HL-60 (cell line): ENCODE data around the gene DENND1A.
A peak's percentile ranks its signal among the peaks of the same experiment; 100 is the strongest.

ENCODE experiments used
- DNase-seq, 2 experiments: peaks; one replicate each; pipeline ENCODE4 v3.0.0-alpha.2; 2010 to 2020; ENCODE audit warnings: low read depth in 1 of 2, low spot score in 1 of 2
- H3K27ac ChIP-seq: fragments of 250-450 bp; sonication (Bioruptor Pico); replicated peaks from 2 replicates; pipeline ENCODE4 v1.5.1; 2020; ENCODE audit warnings: mild to moderate bottlenecking, moderate library complexity
- H3K27me3 ChIP-seq: fragments of 250-450 bp; sonication (Bioruptor Pico); 2 replicates; pipeline ENCODE4 v1.5.1; 2021; ENCODE audit warnings: mild to moderate bottlenecking, moderate library complexity; ENCODE audit not compliant: insufficient read depth, poor library complexity, severe bottlenecking
- H3K4me3 ChIP-seq: replicated peaks from 2 replicates; pipeline ENCODE4 v1.5.1; 2011; ENCODE audit warnings: mild to moderate bottlenecking, control low read depth, low read length; ENCODE audit not compliant: insufficient read depth
- GABPA ChIP-seq: IDR thresholded peaks from 2 replicates; pipeline ENCODE4 v1.6.1; 2012; ENCODE audit warnings: low read depth
- POLR2AphosphoS5 ChIP-seq: IDR thresholded peaks from 2 replicates; pipeline ENCODE4 v1.6.1; 2012; ENCODE audit warnings: low read depth
- SPI1 ChIP-seq: IDR thresholded peaks from 2 replicates; pipeline ENCODE4 v1.6.1; 2012; ENCODE audit warnings: low read depth, mild to moderate bottlenecking, borderline replicate concordance
- TF ChIP-seq, protein P1 (sequence below): IDR thresholded peaks from one replicate; pipeline ENCODE4 v1.5.1; 2011; ENCODE audit warnings: low read length, control low read depth, inconsistent platforms; ENCODE audit not compliant: insufficient read depth
- TF ChIP-seq, protein P2 (sequence below): IDR thresholded peaks from 2 replicates; pipeline ENCODE4 v1.6.1; 2012; ENCODE audit warnings: low read depth; ENCODE audit not compliant: insufficient replicate concordance

Gene DENND1A

DNA sequence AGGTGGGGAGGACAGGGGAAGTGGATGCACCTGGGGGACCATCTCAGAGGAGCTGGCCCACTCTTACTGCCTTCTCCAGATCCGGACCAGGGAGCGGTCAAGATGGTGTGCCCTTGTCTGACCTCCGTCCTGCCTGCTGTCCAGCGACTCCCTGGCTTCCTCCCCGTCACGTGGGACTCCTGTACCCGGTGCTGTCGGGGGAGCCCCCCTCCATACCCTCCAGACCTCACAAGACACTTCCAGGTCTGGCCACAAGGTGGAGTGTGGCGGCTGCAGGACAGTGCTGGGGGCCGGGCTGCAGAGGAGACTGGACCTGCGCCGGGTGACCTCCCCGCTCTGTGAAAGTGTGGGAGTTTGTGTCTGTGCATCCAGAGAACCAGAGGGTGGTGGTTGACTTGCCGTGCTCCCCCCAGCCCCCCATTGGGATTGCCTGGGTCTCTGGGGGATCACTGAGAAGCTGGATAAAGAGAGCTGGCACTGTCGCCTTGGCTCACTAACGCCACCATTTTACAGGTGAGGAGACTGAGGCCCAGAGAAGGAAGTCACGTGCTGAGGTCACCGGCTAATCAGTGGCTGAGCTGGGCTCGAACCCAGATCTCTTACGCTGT lies 575.8 kb downstream of the DENND1A start:
- H3K4me3 ChIP-seq, result no peak overlapping the region

DNA sequence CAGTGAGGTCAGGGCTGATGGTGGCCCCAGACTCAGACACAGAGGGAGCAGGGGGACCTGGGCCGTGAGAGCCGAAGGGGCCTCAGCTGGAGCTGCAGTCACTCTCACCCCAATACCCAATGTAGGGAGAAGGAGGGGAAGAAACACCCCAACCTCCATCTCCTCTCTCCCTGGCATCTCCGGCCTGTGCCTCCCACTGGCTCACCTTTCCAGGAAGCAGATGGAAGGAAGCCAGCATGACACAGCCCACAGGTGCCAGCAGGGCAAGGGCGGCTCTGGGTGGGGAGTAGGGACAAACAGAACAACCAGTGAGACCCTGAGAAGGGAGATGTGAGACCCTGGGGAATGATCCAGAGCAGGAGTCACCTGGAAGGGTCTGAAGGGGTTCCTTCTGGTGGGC lies 576.9 kb downstream of the DENND1A start:
- no peaks in the 10 kb centered on the region for H3K27me3 ChIP-seq
- no peak overlapping the region for H3K4me3 ChIP-seq
- no peak for DNase-seq
- no peak overlapping the region for H3K27ac ChIP-seq
- TF ChIP-seq, protein P1, sequence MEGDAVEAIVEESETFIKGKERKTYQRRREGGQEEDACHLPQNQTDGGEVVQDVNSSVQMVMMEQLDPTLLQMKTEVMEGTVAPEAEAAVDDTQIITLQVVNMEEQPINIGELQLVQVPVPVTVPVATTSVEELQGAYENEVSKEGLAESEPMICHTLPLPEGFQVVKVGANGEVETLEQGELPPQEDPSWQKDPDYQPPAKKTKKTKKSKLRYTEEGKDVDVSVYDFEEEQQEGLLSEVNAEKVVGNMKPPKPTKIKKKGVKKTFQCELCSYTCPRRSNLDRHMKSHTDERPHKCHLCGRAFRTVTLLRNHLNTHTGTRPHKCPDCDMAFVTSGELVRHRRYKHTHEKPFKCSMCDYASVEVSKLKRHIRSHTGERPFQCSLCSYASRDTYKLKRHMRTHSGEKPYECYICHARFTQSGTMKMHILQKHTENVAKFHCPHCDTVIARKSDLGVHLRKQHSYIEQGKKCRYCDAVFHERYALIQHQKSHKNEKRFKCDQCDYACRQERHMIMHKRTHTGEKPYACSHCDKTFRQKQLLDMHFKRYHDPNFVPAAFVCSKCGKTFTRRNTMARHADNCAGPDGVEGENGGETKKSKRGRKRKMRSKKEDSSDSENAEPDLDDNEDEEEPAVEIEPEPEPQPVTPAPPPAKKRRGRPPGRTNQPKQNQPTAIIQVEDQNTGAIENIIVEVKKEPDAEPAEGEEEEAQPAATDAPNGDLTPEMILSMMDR, result no peak
- TF ChIP-seq GABPA (no peak), SPI1 (no peak), POLR2AphosphoS5 (no peak)
- TF ChIP-seq, protein P2, sequence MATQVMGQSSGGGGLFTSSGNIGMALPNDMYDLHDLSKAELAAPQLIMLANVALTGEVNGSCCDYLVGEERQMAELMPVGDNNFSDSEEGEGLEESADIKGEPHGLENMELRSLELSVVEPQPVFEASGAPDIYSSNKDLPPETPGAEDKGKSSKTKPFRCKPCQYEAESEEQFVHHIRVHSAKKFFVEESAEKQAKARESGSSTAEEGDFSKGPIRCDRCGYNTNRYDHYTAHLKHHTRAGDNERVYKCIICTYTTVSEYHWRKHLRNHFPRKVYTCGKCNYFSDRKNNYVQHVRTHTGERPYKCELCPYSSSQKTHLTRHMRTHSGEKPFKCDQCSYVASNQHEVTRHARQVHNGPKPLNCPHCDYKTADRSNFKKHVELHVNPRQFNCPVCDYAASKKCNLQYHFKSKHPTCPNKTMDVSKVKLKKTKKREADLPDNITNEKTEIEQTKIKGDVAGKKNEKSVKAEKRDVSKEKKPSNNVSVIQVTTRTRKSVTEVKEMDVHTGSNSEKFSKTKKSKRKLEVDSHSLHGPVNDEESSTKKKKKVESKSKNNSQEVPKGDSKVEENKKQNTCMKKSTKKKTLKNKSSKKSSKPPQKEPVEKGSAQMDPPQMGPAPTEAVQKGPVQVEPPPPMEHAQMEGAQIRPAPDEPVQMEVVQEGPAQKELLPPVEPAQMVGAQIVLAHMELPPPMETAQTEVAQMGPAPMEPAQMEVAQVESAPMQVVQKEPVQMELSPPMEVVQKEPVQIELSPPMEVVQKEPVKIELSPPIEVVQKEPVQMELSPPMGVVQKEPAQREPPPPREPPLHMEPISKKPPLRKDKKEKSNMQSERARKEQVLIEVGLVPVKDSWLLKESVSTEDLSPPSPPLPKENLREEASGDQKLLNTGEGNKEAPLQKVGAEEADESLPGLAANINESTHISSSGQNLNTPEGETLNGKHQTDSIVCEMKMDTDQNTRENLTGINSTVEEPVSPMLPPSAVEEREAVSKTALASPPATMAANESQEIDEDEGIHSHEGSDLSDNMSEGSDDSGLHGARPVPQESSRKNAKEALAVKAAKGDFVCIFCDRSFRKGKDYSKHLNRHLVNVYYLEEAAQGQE, result no peak

More for the DNA sequence above, 575.8 kb downstream of the DENND1A start:
- Histone ChIP-seq H3K27ac (no peak overlapping the region), H3K27me3 (no peaks in the 10 kb centered on the region)
- TF ChIP-seq POLR2AphosphoS5 (no peak), SPI1 (no peak), GABPA (no peak)
- TF ChIP-seq, protein P2, result no peak
- TF ChIP-seq, protein P1, result peak; percentile 23
- DNase-seq, result peak; percentile 35 to 53

DNA sequence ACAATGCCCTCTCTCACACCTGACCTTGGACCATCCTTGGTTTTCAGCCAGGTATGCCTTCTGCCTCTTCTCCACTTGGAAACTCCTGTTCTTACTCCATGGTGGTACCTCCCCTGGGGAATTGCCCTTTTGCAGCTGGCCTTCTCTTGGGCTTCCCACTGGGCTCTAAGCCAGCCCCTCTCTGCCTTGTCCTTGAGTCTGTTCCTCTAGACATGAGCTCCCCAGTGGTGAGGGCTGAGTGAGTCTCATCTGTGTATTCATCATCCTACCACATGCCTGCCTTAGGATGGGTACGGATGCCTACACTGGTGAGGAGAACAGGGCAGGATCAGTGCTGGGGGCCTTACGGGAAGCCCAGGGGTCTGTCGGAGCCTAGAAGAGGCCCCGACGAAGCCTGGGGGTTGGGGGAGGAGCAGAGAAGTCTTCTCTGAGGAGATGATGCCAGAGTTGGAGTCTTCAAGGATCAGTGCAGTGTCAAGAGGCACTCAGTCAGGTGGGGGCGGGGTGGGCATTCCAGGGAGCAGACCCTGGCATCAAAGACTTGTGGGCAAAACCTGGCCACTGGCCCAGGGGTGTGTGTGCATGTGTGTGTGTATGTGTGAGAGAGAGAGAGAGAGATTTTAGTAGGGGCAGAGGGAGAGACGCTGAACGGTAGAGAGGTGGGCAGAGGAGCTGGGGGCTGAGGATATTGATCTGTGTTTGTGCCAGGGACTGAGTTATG lies 579.2 kb downstream of the DENND1A start:
- no peak for TF ChIP-seq GABPA
- no peak for TF ChIP-seq SPI1
- TF ChIP-seq, protein P2, result no peak
- TF ChIP-seq, protein P1, result no peak
- TF ChIP-seq POLR2AphosphoS5, result no peak
- no peak overlapping the region for H3K27ac ChIP-seq
- H3K4me3 ChIP-seq, result no peak overlapping the region
- no peaks in the 10 kb centered on the region for H3K27me3 ChIP-seq
- DNase-seq, result no peak
